ENCODE data around the gene LONRF2. TPM values are rescaled to one million over a fixed set of nuclear protein-coding genes. Genes with fewer than 3 reads are reported as not detected.
A peak's percentile ranks its signal among the peaks of the same experiment; 100 is the strongest.
"Not testable (repeated sequence)": the region's sequence is repeated elsewhere in the genome, so short reads cannot be mapped to it uniquely, and the experiment has no call there.

Gene LONRF2
- total RNA-seq, 1 donor from 2014 or later: 0.68 TPM

DNA sequence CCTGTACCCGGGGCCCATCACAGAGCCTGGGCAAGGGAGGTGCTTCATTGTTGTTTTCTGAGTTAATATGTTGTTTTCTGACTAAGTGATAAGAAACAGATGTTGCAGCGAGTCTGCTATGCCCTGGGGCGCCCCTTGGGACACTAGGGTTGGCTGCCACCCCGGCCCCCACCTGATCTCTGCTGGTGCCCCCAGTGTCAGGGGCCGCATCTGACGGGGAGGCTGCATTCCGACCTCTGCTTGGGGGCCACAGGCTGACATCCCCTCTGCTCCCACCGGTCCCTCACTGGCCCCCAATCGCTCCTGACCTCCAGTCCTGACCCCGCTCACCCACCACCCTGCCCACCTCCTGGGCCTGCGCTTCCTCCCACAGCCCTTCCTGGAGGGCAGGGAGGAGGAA is 65.9 kb downstream of the LONRF2 start:
- ATAC-seq: no peak
- no peak for DNase-seq (ENCODE audit: low spot score)

- no peak for ATAC-seq
- DNase-seq (ENCODE audit: low spot score): no peak
These were observed 67.6 kb downstream of the LONRF2 start for GRCh38 chr2:100254646-100255210.

DNA sequence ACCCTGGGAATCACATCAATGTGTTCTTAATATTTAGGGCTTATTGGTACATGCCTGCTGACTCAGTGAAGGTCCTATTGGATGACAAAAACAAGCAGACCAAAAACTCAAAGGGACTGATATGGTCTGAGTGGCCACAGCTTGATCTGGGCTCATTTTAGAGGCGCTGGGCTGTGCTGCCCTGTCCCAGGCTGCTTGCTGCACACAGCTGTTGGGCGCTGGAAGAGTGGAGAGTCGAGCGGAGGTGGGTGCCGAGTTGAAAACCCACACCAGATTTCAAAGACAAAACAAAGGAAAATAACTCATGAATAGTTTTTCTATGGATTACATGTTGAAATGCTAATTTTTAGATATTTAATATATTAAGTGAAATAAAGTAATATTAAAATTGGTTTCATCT is 68.5 kb downstream of the LONRF2 start:
- DNase-seq (ENCODE audit: low spot score) (no peak), ATAC-seq (no peak)

- peak; percentile 92 for ATAC-seq
- DNase-seq (ENCODE audit: low spot score): peak; percentile 57
These were observed 69.2 kb downstream of the LONRF2 start for GRCh38 chr2:100252811-100253698.

GRCh38 chr2:100250645-100251044 is 71.7 kb downstream of the LONRF2 start:
- DNase-seq (ENCODE audit: low spot score) (no peak), ATAC-seq (no peak)

- DNase-seq (ENCODE audit: low spot score) (no peak), ATAC-seq (no peak)
These were observed 73.3 kb downstream of the LONRF2 start for GRCh38 chr2:100248971-100249370.

DNA sequence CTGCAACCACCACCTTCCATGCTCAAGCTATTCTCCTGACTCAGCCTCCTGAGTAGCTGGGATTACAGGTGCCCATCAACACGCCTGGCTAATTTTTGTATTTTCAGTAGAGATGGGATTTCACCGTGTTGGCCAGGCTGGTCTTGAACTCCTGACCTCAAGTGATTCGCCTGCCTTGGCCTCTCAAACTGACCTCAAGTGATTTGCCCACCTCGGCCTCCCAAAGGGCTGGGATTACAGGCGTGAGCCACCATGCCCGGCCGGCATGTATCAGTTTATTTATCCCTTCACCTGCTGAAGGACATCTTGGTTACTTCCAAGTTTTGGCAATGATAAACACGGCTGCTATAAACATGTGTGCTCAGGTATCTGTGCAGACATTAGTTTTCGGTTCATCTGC is 73.7 kb downstream of the LONRF2 start:
- not testable (repeated sequence) for ATAC-seq; DNase-seq (ENCODE audit: low spot score)

DNA sequence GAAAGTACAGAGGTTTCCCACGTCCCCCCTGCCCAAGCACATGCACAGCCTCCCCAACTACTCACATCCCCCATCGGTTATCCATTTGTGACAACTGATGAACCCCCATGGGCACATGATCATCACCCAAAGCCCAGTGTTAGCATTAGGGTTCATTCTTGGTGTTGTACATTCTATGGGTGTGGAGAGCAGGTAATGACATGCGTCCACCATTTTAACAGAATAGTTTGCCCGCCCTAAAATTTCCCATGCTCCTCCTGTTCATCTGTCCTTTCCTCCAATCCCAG is 74.3 kb downstream of the LONRF2 start:
- DNase-seq (ENCODE audit: low spot score): no peak
- ATAC-seq: no peak

DNA sequence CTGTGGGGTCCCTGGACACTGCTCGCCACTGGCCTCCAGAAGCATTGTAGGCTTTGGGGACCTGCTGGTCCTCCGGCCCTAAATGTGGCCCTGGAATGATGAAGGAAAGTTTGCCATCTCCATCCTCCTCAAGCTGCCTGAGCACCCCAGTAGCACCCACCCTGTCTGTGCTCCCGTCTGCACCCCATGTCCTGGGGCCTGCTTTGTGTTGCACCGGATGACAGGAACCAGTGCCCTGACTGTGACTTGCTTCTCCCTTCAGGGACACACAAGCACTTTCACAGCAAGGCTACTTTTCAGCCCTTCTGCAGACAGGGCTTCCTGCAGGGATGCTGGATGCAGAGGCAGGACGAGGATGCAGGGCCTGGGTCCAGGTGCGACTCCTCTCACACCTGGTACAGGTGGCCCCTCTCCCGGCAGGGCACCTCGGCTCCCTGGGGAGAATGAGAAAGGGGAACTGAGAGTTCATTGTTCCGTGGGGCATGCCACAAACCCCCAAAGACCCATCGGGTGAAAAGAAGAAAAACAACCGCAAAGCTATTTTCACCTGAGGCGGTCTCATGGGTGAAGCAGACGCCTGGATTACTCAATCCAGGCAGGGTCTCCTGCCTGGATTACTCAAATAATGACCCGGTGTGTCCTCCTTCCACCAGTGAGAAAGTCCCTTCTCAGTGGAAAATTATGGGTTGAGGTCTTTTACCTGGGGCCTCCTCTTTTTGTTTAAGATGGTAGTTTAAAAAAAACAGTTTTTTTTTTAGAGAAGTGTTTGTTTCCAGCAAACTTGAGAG is 74.9 kb downstream of the LONRF2 start:
- ATAC-seq (no peak), DNase-seq (ENCODE audit: low spot score) (no peak)

- ATAC-seq (no peak), DNase-seq (ENCODE audit: low spot score) (no peak)
These were observed 75.8 kb downstream of the LONRF2 start for GRCh38 chr2:100246163-100247145.

DNA sequence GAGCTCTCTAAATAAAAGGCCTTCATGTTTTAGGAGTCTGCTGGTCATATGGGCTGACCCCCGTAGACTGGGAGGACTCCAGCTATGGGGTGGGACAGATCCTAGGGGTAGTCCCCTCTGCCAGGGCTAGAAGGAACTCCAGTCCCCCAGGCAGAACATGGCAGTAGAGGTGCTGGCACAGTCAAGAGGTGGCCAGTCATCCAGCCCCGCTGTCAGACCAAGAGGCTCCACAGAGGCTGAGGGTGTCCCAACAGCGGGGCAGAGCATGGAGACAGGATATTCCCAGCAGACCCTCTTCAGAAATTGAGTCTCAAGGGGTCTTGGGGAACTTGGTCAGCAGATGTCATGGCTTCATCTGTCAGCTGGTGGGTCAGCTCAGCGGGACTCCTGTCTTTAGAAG is 76.6 kb downstream of the LONRF2 start:
- no peak for ATAC-seq
- DNase-seq (ENCODE audit: low spot score): no peak

DNA sequence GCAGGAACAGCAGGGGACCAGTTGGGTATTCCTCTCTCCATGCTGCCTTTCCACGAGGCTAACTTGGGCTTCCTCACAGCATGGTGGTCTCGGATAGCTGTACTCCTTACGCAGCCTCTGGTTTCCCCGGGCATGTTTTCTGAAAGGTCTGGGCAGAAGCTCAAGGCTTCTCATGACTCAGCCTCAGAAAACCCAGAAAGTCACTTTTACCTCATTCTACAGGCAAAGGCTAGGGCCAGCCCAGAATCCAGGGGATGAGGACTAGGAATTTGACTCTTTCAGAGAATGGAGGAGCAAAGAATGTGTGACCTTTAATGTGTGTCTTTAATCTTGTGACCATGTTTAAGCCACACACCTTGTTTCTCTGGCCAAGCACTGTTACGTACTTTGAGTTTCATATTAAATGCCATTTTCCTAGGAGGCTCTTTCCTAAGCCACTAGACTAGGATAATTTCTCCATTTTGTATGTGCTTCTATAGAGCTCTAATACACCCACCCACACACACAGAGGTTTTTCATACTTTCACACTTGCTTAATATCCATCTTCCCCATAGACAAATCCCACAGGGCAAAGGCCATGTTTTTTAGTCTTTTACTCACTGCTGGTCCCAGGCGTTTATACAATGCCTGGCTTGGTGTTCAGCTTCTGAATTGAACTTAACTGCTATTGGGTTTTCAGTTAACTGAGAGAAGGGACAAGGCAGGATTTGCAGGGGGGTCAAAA is 77.3 kb downstream of the LONRF2 start:
- ATAC-seq: no peak
- DNase-seq (ENCODE audit: low spot score): no peak

DNA sequence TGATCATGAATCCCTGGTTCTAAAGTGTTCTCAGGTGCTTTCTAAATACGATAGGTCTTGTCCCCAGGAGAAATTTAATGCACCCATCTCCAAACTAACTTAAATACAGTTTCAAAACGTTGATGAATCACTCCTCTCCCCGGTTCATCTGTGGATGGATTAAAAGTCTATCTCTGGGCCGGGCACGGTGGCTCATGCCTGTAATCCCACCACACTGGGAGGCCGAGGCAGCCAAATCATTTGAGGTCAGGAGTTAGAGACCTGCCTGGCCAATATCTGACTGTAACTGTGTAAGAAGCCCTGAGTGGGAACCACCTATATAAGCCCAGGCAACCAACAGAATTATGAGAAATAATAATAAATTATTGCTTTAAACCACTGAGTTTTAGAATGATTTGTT is 78.7 kb downstream of the LONRF2 start:
- no peak for ATAC-seq
- no peak for DNase-seq (ENCODE audit: low spot score)

- ATAC-seq: peak; percentile 98
- DNase-seq (ENCODE audit: low spot score): peak; percentile 78
These were observed 79.2 kb downstream of the LONRF2 start for GRCh38 chr2:100242891-100243619.

DNA sequence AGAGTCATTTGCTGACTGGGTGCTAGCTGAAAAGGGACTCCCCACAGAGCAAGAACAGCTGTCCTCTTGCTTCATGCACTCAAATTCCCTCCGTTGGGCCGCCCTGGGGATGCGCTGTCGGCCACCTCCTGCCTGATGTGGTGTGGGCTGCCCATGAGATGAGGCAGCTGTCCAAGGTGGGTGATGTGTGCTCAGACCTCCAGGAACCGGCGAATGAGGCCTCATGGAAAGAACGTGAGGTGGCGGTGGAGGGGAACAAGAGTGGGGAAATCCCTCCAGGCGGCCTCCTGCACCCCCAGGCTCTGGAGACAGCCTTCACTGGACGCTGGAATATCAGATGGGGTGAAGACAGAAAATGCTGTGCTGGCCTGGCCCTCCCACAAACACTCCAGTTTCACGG is 79.8 kb downstream of the LONRF2 start:
- peak; percentile 33 for ATAC-seq

GRCh38 chr2:100241236-100241635 is 81.1 kb downstream of the LONRF2 start:
- DNase-seq (ENCODE audit: low spot score): no peak
- ATAC-seq: no peak

More for the DNA sequence above, 79.8 kb downstream of the LONRF2 start:
- DNase-seq (ENCODE audit: low spot score): no peak

DNA sequence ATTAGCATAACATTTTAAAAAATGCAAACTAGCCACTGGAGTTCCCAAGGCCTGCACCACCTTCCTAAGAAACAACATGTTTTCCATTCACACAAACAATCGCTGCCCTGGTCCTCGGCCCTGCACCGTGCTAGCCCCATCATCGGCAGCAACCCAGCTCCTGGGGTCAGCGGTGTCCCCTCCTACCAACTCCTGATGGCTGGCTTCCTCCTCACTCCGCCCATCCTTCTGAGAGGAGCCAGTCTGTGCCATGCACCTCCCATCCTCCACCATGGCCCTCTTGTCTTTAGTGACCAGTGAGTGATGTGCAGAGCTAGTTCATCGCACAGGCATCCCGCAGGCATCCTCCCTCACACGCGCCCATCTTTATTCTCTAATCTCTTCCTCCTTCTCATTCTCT is 81.9 kb downstream of the LONRF2 start:
- ATAC-seq (no peak), DNase-seq (ENCODE audit: low spot score) (no peak)

DNA sequence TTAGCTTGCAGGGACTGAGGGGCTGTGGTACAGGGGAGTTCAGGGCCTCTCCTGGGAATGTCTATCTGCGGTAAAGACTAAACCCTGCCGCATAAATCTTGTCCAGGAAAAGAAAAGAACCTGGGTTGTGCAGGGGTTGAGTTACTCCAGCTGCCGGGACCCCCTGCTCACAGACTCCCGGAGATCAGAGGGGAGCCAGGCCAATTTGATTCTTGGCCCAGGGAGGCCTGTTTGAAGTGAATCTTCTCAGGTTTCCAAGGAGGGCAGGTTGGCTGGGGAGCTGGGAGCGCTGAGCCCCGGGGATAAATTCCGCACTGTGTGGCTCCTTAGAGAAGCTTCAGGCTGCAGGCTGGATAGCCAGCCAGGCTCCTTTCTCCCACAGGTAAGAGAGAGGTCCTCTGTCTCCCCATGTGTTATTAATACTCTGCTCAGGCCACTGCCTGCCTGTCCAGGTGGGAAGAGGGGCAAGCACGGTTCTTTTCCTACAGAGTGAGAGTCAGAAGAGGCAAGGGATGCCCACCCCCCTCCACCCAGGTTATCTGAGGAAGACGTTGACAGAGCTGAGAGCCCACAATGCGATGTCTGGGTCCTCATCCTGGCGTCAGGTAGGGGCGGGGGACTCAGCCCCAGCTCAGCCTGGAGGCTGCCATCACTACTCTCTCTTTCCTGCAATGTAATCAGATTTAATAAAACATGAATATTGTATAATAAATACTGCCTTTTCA is 82.7 kb downstream of the LONRF2 start:
- ATAC-seq (no peak), DNase-seq (ENCODE audit: low spot score) (no peak)

DNA sequence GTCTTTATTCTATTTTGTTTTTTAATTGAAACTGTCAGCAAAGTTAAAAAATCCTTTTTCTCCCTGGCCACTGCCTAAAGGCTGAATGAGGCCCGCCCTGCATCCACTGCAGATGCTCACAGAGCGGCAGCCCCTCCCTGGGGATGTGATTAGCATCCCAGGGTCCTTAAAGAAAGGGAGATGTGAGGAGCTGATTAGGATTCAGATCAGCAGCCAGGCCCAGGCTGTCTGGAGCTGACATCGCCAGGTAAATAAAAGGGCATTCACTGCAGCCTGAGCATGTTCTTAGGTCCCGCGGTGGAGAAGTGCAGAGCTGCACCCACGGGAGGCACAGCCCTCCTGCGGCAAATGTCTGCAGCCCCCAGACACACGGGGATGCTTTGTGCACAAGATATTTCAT is 83.8 kb downstream of the LONRF2 start:
- ATAC-seq (no peak), DNase-seq (ENCODE audit: low spot score) (no peak)
